HG03469 (cell line): ENCODE data around the gene C6orf120.
"Not testable (repeated sequence)": the region's sequence is repeated elsewhere in the genome, so short reads cannot be mapped to it uniquely, and the experiment has no call there.

Source experiments
- ATAC-seq: cut with Tn5 transposase; IDR thresholded peaks from one replicate; pipeline ENCODE4 v1.9.1; 2021; ENCODE audit warnings: mild to moderate bottlenecking, moderate library complexity, moderate number of reproducible peaks; ENCODE audit not compliant: unreplicated experiment

The C6orf120 gene

GRCh38 chr6:169678342-169678741 lies 23.6 kb upstream of the C6orf120 start:
- no peak for ATAC-seq

- no peak for ATAC-seq
These were observed 17.9 kb upstream of the C6orf120 start for GRCh38 chr6:169684056-169684455.

GRCh38 chr6:169685860-169686259 lies 16.1 kb upstream of the C6orf120 start:
- ATAC-seq = no peak

- ATAC-seq = no peak
These were observed 12.6 kb upstream of the C6orf120 start for GRCh38 chr6:169689287-169689686.

- ATAC-seq = no peak
These were observed 10.7 kb upstream of the C6orf120 start for GRCh38 chr6:169691260-169691659.

- no peak for ATAC-seq
These were observed 9.4 kb upstream of the C6orf120 start for GRCh38 chr6:169692516-169692915.

- no peak for ATAC-seq
These were observed 6.8 kb upstream of the C6orf120 start for GRCh38 chr6:169695131-169695530.

GRCh38 chr6:169697115-169697514 lies 4.8 kb upstream of the C6orf120 start:
- ATAC-seq = not testable (repeated sequence)

- no peak for ATAC-seq
These were observed 1.6 kb upstream of the C6orf120 start for GRCh38 chr6:169700296-169700695.

- ATAC-seq = no peak
These were observed 494 bp upstream of the C6orf120 start for GRCh38 chr6:169701311-169701953.

- peak; percentile 8 for ATAC-seq
These were observed 917 bp downstream of the C6orf120 start for GRCh38 chr6:169702840-169703246.

GRCh38 chr6:169707772-169708171 lies 5.8 kb downstream of the C6orf120 start:
- ATAC-seq = no peak

- no peak for ATAC-seq
These were observed 7.4 kb downstream of the C6orf120 start for GRCh38 chr6:169709293-169709692.

GRCh38 chr6:169710009-169710408 lies 8.1 kb downstream of the C6orf120 start:
- no peak for ATAC-seq

GRCh38 chr6:169714178-169714577 lies 12.3 kb downstream of the C6orf120 start:
- no peak for ATAC-seq

- no peak for ATAC-seq
These were observed 12.7 kb downstream of the C6orf120 start for GRCh38 chr6:169714595-169714994.

- no peak for ATAC-seq
These were observed 17.2 kb downstream of the C6orf120 start for GRCh38 chr6:169719117-169719516.

GRCh38 chr6:169720207-169720855 lies 18.4 kb downstream of the C6orf120 start:
- ATAC-seq = no peak

- ATAC-seq = no peak
These were observed 20.7 kb downstream of the C6orf120 start for GRCh38 chr6:169722362-169723199.

- peak; percentile 27 for ATAC-seq
These were observed 21.4 kb downstream of the C6orf120 start for GRCh38 chr6:169723200-169723909.

GRCh38 chr6:169723991-169724493 lies 22.1 kb downstream of the C6orf120 start:
- peak; percentile 17 for ATAC-seq
